Cardiac fibroblast (primary cell): Measurements from ENCODE around the gene ADAM22.

Experiments
- DNase-seq, 2 donors: peaks; one replicate each; pipeline versions ENCODE4 v3.0.0 to v3.0.0-alpha.2; 2010; ENCODE audit warnings: low read depth in 2 of 2
- H3K4me3 ChIP-seq, 2 donors: replicated peaks in 1 of 2; 1 replicate in 1 of 2; 2 replicates in 1 of 2; pipeline ENCODE4 v1.5.1; 2011; ENCODE audit warnings: low read depth in 2 of 2, low read length in 2 of 2, mild to moderate bottlenecking in 2 of 2, moderate library complexity in 1 of 2
- CTCF ChIP-seq: IDR thresholded peaks from one replicate; pipeline ENCODE4 v1.5.1; 2011; ENCODE audit warnings: low read depth, mild to moderate bottlenecking, low read length, inconsistent platforms

ADAM22 gene

DNA sequence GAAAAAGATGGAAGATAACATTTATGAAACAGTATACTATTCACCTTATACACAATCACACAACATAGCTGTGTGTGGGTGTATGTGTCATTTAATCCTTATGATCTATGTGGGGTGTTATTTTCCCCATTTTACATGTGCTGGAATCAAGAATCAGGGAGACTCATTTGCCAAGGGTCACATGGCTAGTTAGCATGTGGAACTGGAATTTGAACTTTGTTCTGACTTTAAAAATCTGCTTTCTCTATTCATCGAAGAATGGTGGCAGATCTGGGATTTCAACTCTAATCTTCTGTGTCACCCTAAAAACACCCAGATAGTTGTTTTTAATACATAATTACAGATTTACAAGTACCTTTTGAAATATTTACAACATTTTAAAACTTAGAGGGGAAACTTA, 65.2 kb downstream of the ADAM22 start:
- DNase-seq: no peak
- TF ChIP-seq CTCF: no peak
- no peak overlapping the region for H3K4me3 ChIP-seq

- no peak for TF ChIP-seq CTCF
- no peak for DNase-seq
- no peak overlapping the region for H3K4me3 ChIP-seq
These were observed 67.9 kb downstream of the ADAM22 start for GRCh38 chr7:88001744-88002530.

DNA sequence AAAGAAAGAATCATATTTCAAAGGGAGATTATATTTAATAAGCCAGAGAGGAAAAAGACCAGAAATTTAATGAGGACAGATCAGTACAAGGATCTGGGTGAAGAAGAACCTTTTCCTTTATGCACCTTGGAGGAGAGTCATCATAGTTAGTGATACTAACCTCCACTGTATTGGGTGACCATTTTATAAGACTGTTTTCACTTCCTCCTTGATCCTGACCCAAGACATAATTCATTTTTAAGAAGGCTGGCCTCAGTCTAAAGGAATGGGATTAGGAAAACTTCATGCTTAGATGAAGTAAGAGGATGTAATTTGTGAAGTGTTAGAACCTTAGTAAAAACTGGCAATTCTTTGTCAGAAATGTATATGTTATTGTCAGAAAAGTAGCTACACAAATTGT, 68.6 kb downstream of the ADAM22 start:
- no peak for TF ChIP-seq CTCF
- no peak overlapping the region for H3K4me3 ChIP-seq
- DNase-seq: no peak

DNA sequence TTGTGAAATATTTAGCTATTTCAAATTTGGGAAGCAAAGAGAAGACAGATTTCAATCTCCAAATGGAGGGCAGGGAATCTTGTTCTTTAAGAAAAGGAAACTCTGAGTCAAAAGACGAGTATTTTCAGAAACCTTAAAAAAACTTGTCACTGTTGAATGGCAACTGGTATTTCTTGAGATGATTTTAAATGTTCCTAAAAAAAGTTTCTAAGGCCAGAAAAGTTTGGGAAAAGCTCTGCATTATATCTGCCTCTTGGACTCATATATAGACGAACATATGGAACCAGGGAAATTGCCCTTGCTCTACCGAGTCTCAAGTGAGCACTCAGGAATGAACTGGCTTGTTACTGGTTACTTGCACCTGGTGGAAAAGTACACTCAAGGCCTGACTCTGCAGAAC, 69.5 kb downstream of the ADAM22 start:
- DNase-seq: no peak
- H3K4me3 ChIP-seq: no peak overlapping the region
- no peak for TF ChIP-seq CTCF

GRCh38 chr7:88005191-88005590, 71.1 kb downstream of the ADAM22 start:
- no peak for DNase-seq
- TF ChIP-seq CTCF: no peak
- H3K4me3 ChIP-seq: no peak overlapping the region

GRCh38 chr7:88009651-88010050, 75.6 kb downstream of the ADAM22 start:
- no peak for DNase-seq
- H3K4me3 ChIP-seq: no peak overlapping the region
- TF ChIP-seq CTCF: no peak

DNA sequence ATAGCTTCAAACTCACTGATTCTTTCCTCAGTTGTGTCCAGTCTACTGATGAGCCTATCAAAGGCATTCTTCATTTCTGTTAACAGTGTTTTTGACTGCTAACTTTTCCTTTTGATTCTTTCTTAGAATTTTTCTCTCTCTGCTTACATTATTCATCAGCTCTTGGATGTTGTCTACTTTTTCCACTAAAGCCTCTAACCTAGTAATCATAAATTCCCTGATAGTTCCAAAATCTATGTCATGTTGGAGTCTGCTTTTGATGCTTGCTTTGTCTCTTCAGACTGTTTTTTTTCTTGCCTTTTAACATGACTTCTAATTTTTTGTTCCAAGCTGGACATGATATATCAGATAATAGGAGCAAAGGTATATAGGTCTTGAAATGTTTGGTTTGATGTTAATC, 78.0 kb downstream of the ADAM22 start:
- DNase-seq: no peak
- no peak overlapping the region for H3K4me3 ChIP-seq
- TF ChIP-seq CTCF: no peak
